ENCODE results near the gene MTLN. TPM values are rescaled to one million over a fixed set of nuclear protein-coding genes. Genes with fewer than 3 reads are reported as not detected.
"Not testable (repeated sequence)": the region's sequence is repeated elsewhere in the genome, so short reads cannot be mapped to it uniquely, and the experiment has no call there.

The MTLN gene
- total RNA-seq, 1 donor: 45.8 TPM

DNA sequence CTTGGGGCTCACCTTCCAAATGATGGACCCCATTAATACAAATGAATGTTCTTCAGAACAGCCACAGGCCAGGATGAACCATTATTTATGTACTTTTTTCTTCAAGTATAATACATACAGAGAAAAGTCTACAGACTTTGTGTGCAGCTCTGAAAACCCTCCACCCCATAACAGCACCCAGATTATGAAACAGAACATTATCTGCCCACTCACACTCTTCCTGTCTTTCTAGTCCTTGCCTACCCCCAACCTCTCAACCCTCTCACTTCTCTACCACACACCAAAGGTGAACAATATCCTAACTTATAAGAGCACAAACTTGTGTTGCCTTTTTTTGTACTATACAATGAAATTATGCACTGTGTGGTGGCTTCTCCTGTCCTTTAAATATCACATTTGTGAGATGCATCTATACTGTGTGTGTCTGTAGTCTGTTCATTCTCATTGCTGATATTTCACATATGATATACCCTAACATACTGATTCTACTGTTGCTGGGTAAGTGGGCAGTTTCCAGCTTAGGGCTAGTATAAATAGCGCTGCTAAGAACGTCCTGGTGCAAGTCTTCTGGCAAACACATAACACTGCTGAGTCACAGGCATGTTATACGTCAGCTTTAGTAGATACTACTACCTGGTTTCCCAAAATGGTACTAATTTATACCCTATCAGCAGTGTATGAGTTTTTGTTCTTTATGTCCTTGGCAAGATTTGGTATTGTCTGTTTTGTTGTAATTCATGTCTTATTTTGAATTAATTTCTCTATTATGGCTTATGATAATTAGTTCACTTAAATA, 6.5 kb downstream of the MTLN start:
- DNase-seq (ENCODE audit: low read depth): peak; percentile 8
- no peak for TF ChIP-seq CTCF (IDR thresholded peaks at IDR 0.05; ENCODE audit: insufficient read depth, low read depth, low read length)
- no peak overlapping the region for H3K4me3 ChIP-seq (ENCODE audit: low read depth, low read length)

DNA sequence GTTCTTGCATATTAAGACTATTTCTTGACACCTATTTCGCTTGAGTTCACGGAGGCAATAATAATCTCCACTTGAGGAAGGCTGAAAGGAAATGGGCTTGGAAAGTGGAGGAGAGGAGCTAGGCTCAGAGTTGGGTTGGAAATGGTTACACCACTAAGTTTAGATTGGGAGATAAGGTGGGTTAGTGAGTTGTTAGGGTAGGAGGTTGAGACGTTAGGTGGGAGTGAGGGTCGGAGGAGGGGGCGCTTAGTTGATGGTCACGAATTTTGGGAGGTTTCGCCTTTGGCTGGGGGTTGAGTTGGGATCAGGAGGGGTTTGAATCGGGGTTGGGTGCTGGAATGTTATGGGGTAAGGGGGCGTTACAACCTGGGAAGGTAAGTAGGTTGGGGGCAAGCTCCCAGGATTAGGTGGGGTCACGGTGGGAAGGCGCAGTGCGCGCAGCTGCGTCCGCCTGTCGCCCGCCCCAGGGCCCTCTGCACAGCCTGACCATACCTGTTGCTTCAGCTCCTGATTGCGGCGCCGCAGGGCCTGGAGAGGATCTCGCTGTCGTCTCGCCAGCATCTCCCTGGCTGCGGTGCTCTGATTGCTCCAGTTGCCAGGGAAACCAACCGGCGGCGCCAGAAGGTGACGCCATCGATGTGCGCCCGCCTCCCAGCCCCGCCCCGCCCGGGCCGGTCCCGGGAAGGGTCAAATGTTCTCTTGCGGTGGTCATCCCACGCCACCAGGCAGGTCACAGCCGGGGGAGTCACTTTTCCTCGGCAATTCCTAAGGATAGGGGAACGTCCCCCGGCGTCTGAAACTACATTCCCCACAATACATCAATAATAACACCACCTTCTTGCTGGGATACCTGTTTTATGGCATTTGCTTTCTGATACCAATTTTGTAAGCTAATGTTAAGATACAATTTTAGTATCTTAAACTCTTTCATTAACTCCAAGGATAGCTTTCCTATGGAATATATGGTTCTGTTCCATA, 7.7 kb downstream of the MTLN start, which contains the start of gene NPHP1:
Gene NPHP1 (minus strand): TSS at position 606 of the 978 bp plus-strand sequence. CDS start 45 bp downstream, at position 561.
- DNase-seq (ENCODE audit: low read depth): peak; percentile 84
- peak within 1 kb of the TSS; percentile 92 for H3K4me3 ChIP-seq (ENCODE audit: low read depth, low read length)

GRCh38 chr2:110198016-110198415, 14.3 kb downstream of the MTLN start:
- DNase-seq (ENCODE audit: low read depth): no peak
- H3K4me3 ChIP-seq (ENCODE audit: low read depth, low read length): no peak overlapping the region
- TF ChIP-seq CTCF (IDR thresholded peaks at IDR 0.05; ENCODE audit: insufficient read depth, low read depth, low read length): no peak

More for the DNA sequence above, 7.7 kb downstream of the MTLN start, which contains the start of gene NPHP1:
- TF ChIP-seq CTCF (IDR thresholded peaks at IDR 0.05; ENCODE audit: insufficient read depth, low read depth, low read length): no peak

DNA sequence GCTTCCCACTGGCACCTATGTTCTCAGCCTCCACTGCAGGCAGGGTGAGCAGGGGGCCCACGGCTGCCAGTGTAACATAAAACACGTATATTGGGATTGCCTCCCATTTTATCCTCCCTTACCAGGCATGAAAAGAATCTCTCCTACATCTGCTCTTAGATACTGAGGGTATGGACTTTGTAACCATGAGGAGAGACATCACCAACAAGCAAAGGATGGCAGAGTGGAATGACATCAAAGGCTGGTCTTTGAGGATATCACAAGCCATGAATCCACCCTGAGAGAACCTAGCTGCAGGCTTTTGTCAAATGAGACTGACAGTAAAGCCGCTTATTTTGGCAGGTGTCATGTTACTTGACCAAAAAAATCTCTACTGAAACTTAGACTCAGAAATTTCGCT, 14.9 kb downstream of the MTLN start:
- H3K4me3 ChIP-seq (ENCODE audit: low read depth, low read length): no peak overlapping the region
- no peak for DNase-seq (ENCODE audit: low read depth)
- no peak for TF ChIP-seq CTCF (IDR thresholded peaks at IDR 0.05; ENCODE audit: insufficient read depth, low read depth, low read length)

DNA sequence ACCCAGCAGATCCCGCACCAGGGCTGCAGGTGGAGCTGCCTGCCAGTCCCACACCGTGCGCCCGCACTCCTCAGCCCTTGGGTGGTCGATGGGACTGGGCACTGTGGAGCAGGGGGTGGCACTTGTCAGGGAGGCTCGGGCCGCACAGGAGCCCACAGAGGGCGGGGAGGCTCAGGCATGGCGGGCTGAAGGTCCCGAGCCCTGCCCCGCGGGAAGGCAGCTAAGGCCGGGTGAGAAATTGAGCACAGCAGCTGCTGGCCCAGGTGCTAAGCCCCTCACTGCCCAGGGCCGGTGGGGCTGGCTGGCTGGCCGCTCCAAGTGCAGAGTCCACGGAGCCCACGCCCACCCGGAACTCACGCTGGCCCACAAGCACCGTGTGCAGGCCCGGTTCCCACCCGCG, 22.2 kb downstream of the MTLN start:
- H3K4me3 ChIP-seq (ENCODE audit: low read depth, low read length): not testable (repeated sequence)

DNA sequence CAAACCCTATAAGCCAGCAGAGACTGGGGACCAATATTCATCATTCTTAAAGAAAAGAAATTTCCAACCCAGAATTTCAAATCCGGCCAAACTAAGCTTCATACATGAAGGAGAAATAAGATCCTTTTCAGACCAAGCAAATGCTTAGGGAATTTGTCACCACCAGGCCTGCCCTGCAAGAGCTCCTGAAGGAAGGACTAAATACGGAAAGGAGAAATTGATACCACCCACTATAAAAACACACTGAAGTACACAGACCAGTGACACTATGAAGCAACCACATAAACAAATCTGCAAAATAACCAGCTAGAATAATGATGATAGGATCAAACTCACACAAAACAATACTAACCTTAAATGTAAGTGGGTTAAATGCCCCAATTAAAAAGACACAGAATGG, 29.9 kb downstream of the MTLN start:
- TF ChIP-seq CTCF (IDR thresholded peaks at IDR 0.05; ENCODE audit: insufficient read depth, low read depth, low read length): no peak
- no peak for DNase-seq (ENCODE audit: low read depth)
- no peak overlapping the region for H3K4me3 ChIP-seq (ENCODE audit: low read depth, low read length)

More for the DNA sequence above, 22.2 kb downstream of the MTLN start:
- not testable (repeated sequence) for DNase-seq (ENCODE audit: low read depth)

- H3K4me3 ChIP-seq (ENCODE audit: low read depth, low read length): no peak overlapping the region
- no peak for DNase-seq (ENCODE audit: low read depth)
- no peak for TF ChIP-seq CTCF (IDR thresholded peaks at IDR 0.05; ENCODE audit: insufficient read depth, low read depth, low read length)
These were observed 32.3 kb downstream of the MTLN start for GRCh38 chr2:110180036-110180435.

All from fibroblast of villous mesenchyme (primary cell).